Measurements from ENCODE around the gene USP17L19.
"Not testable (repeated sequence)": the region's sequence is repeated elsewhere in the genome, so short reads cannot be mapped to it uniquely, and the experiment has no call there.

USP17L19 gene, protein sequence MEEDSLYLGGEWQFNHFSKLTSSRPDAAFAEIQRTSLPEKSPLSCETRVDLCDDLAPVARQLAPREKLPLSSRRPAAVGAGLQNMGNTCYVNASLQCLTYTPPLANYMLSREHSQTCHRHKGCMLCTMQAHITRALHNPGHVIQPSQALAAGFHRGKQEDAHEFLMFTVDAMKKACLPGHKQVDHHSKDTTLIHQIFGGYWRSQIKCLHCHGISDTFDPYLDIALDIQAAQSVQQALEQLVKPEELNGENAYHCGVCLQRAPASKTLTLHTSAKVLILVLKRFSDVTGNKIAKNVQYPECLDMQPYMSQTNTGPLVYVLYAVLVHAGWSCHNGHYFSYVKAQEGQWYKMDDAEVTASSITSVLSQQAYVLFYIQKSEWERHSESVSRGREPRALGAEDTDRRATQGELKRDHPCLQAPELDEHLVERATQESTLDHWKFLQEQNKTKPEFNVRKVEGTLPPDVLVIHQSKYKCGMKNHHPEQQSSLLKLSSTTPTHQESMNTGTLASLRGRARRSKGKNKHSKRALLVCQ

GRCh38 chr4:9253078-9253477 lies at the start of gene USP17L19:
Gene USP17L19 (plus strand): TSS chr4:9253378. CDS start chr4:9253378, 0 bp downstream.
- POLR2A ChIA-PET, CTCF ChIA-PET: not testable (repeated sequence)

DNA sequence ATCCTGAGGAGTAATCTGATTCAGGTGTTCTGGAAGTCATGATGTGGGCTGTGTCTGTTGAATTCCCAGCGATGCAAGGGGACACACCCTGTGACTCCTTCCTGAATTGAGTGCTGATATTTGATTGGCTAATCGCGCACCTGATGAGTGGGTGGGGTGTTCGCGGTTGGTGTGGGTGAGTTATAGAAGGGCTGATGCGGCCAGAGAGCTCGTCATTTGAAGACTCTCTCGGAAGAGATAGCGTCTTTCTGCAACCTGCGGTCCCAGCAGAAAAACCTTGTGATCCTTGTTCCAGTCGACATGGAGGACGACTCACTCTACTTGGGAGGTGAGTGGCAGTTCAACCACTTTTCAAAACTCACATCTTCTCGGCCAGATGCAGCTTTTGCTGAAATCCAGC lies 42.8 kb upstream of the USP17L19 start, which contains the start of gene USP17L10:
TSS of gene USP17L10 (plus strand) at position 301 of the 400 bp plus-strand sequence. CDS start at position 301, 0 bp downstream.
- POLR2A ChIA-PET; DNase-seq (ENCODE audit: extremely low spot score); CTCF ChIA-PET: not testable (repeated sequence)

More at GRCh38 chr4:9253078-9253477, at the start of gene USP17L19:
- not testable (repeated sequence) for DNase-seq (ENCODE audit: extremely low spot score)

DNA sequence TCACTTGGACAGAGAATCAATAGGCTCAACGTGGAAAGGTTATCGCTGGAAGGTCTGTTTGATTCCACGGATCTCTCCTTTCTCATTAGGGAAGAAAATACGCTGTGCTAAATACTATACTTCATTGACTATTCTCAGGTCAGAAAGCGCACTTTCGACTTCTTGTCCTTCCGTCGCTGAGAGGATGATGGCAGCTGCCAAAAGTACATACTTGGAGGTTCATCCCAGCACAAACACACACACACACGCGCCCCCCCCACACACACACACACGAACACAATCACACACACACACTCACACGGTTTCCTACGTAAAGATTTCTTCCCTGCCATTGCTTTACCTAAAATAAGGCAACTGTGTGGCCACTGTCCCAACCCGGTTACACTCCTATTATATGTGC lies 38.5 kb upstream of the USP17L19 start:
- CTCF ChIA-PET, POLR2A ChIA-PET: not testable (repeated sequence)

GRCh38 chr4:9215105-9215504 lies 38.1 kb upstream of the USP17L19 start, which contains the start of gene USP17L11:
Gene USP17L11 (plus strand): TSS chr4:9215405. CDS start chr4:9215405, 0 bp downstream.
- CTCF ChIA-PET; POLR2A ChIA-PET; DNase-seq (ENCODE audit: extremely low spot score): not testable (repeated sequence)

More for the DNA sequence above, 38.5 kb upstream of the USP17L19 start:
- DNase-seq (ENCODE audit: extremely low spot score), result not testable (repeated sequence)

DNA sequence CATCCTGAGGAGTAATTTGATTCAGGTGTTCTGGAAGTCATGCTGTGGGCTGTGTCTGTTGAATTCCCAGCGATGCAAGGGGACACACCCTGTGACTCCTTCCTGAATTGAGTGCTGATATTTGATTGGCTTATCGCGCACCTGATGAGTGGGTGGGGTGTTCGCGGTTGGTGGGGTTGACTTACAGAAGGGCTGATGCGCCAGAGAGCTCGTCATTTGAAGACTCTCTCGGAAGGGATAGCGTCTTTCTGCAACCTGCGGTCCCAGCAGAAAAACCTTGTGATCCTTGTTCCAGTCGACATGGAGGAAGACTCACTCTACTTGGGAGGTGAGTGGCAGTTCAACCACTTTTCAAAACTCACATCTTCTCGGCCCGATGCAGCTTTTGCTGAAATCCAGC lies 33.3 kb upstream of the USP17L19 start, which contains the start of gene USP17L12:
TSS of gene USP17L12 (plus strand) at position 301 of the 400 bp plus-strand sequence. CDS start at position 301, 0 bp downstream.
- CTCF ChIA-PET; DNase-seq (ENCODE audit: extremely low spot score); POLR2A ChIA-PET: not testable (repeated sequence)

- DNase-seq (ENCODE audit: extremely low spot score); CTCF ChIA-PET; POLR2A ChIA-PET: not testable (repeated sequence)
Measured at GRCh38 chr4:9224596-9224995, 28.6 kb upstream of the USP17L19 start, which contains the start of gene USP17L13. Gene USP17L13 (plus strand): TSS chr4:9224896. CDS start chr4:9224896, 0 bp downstream.

DNA sequence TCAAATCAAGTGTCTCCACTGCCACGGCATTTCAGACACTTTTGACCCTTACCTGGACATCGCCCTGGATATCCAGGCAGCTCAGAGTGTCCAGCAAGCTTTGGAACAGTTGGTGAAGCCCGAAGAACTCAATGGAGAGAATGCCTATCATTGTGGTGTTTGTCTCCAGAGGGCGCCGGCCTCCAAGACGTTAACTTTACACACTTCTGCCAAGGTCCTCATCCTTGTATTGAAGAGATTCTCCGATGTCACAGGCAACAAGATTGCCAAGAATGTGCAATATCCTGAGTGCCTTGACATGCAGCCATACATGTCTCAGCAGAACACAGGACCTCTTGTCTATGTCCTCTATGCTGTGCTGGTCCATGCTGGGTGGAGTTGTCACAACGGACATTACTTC lies 22.9 kb upstream of the USP17L19 start:
- CTCF ChIA-PET; DNase-seq (ENCODE audit: extremely low spot score); POLR2A ChIA-PET: not testable (repeated sequence)

DNA sequence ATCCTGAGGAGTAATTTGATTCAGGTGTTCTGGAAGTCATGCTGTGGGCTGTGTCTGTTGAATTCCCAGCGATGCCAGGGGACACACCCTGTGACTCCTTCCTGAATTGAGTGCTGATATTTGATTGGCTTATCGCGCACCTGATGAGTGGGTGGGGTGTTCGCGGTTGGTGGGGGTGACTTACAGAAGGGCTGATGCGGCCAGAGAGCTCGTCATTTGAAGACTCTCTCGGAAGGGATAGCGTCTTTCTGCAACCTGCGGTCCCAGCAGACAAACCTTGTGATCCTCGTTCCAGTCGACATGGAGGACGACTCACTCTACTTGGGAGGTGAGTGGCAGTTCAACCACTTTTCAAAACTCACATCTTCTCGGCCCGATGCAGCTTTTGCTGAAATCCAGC lies 19.1 kb upstream of the USP17L19 start, which contains the start of gene USP17L15:
TSS of gene USP17L15 (plus strand) at position 301 of the 400 bp plus-strand sequence. CDS start at position 301, 0 bp downstream.
- POLR2A ChIA-PET; DNase-seq (ENCODE audit: extremely low spot score); CTCF ChIA-PET: not testable (repeated sequence)

- CTCF ChIA-PET; POLR2A ChIA-PET; DNase-seq (ENCODE audit: extremely low spot score): not testable (repeated sequence)
Measured at GRCh38 chr4:9238461-9238860, 14.7 kb upstream of the USP17L19 start.

- DNase-seq (ENCODE audit: extremely low spot score); POLR2A ChIA-PET; CTCF ChIA-PET: not testable (repeated sequence)
Measured at GRCh38 chr4:9243579-9243978, 9.6 kb upstream of the USP17L19 start, which contains the start of gene USP17L17. Gene USP17L17 (plus strand): TSS chr4:9243879. CDS start chr4:9243879, 0 bp downstream.

DNA sequence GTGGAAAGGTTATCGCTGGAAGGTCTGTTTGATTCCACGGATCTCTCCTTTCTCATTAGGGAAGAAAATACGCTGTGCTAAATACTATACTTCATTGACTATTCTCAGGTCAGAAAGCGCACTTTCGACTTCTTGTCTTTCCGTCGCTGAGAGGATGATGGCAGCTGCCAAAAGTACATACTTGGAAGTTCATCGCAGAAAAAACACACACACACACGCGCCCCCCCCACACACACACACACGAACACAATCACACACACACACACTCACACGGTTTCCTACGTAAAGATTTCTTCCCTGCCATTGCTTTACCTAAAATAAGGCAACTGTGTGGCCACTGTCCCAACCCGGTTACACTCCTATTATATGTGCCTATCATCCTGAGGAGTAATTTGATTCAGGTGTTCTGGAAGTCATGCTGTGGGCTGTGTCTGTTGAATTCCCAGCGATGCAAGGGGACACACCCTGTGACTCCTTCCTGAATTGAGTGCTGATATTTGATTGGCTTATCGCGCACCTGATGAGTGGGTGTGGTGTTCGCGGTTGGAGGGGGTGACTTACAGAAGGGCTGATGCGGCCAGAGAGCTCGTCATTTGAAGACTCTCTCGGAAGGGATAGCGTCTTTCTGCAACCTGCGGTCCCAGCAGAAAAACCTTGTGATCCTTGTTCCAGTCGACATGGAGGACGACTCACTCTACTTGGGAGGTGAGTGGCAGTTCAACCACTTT lies 5.1 kb upstream of the USP17L19 start, which contains the start of gene USP17L18:
TSS of gene USP17L18 (plus strand) at position 678 of the 728 bp plus-strand sequence. CDS start at position 678, 0 bp downstream.
- POLR2A ChIA-PET; DNase-seq (ENCODE audit: extremely low spot score); CTCF ChIA-PET: not testable (repeated sequence)

GRCh38 chr4:9257824-9258223 lies 4.6 kb downstream of the USP17L19 start, which contains the start of gene USP17L20:
Gene USP17L20 (plus strand): TSS chr4:9258124. CDS start chr4:9258124, 0 bp downstream.
- CTCF ChIA-PET, result not testable (repeated sequence)

GRCh38 chr4:9262572-9262971 lies 9.4 kb downstream of the USP17L19 start, which contains the start of gene USP17L21:
Gene USP17L21 (plus strand): TSS chr4:9262872. CDS start chr4:9262872, 0 bp downstream.
- DNase-seq (ENCODE audit: extremely low spot score); CTCF ChIA-PET; POLR2A ChIA-PET: not testable (repeated sequence)

More at GRCh38 chr4:9257824-9258223, 4.6 kb downstream of the USP17L19 start, which contains the start of gene USP17L20:
- DNase-seq (ENCODE audit: extremely low spot score); POLR2A ChIA-PET: not testable (repeated sequence)

GRCh38 chr4:9267319-9267718 lies 14.1 kb downstream of the USP17L19 start, which contains the start of gene USP17L22:
Gene USP17L22 (plus strand): TSS chr4:9267619. CDS start chr4:9267619, 0 bp downstream.
- CTCF ChIA-PET; DNase-seq (ENCODE audit: extremely low spot score); POLR2A ChIA-PET: not testable (repeated sequence)

GRCh38 chr4:9271719-9272118 lies 18.5 kb downstream of the USP17L19 start:
- CTCF ChIA-PET; DNase-seq (ENCODE audit: extremely low spot score); POLR2A ChIA-PET: not testable (repeated sequence)
